Kidney tubule cell (primary cell): ENCODE results near the gene PTPN3.

Experiments used
- DNase-seq: peaks from one replicate; pipeline ENCODE4 v3.0.0-alpha.2; 2018; ENCODE audit warnings: low spot score

Gene PTPN3

GRCh38 chr9:109424618-109425017 is 73.5 kb downstream of the PTPN3 start:
- no peak for DNase-seq

- no peak for DNase-seq
Measured at GRCh38 chr9:109423877-109424276, 74.2 kb downstream of the PTPN3 start.

GRCh38 chr9:109422641-109423040 is 75.5 kb downstream of the PTPN3 start:
- no peak for DNase-seq

GRCh38 chr9:109421026-109421970 is 76.8 kb downstream of the PTPN3 start:
- no peak for DNase-seq

- no peak for DNase-seq
Measured at GRCh38 chr9:109419531-109419930, 78.6 kb downstream of the PTPN3 start.

GRCh38 chr9:109418827-109419226 is 79.3 kb downstream of the PTPN3 start:
- peak; percentile 42 for DNase-seq

- DNase-seq = no peak
Measured at GRCh38 chr9:109417585-109418544, 80.2 kb downstream of the PTPN3 start.

- no peak for DNase-seq
Measured at GRCh38 chr9:109417054-109417453, 81.1 kb downstream of the PTPN3 start.

- no peak for DNase-seq
Measured at GRCh38 chr9:109416135-109416706, 81.9 kb downstream of the PTPN3 start.

- no peak for DNase-seq
Measured at GRCh38 chr9:109414125-109414785, 83.9 kb downstream of the PTPN3 start.

GRCh38 chr9:109411798-109412352 is 86.2 kb downstream of the PTPN3 start:
- DNase-seq = no peak

GRCh38 chr9:109411069-109411761 is 86.9 kb downstream of the PTPN3 start:
- no peak for DNase-seq

- no peak for DNase-seq
Measured at GRCh38 chr9:109409773-109410397, 88.2 kb downstream of the PTPN3 start.

GRCh38 chr9:109408759-109409462 is 89.2 kb downstream of the PTPN3 start:
- no peak for DNase-seq

- DNase-seq = no peak
Measured at GRCh38 chr9:109403766-109404320, 94.3 kb downstream of the PTPN3 start.

- peak; percentile 18 for DNase-seq
Measured at GRCh38 chr9:109403116-109403515, 95.0 kb downstream of the PTPN3 start.

- DNase-seq = peak; percentile 22
Measured at GRCh38 chr9:109401990-109402318, 96.2 kb downstream of the PTPN3 start.

GRCh38 chr9:109401169-109401989 is 96.7 kb downstream of the PTPN3 start:
- peak; percentile 52 for DNase-seq
